A549 (cell line): ENCODE data around the gene FZD10. TPM values are rescaled to one million over a fixed set of nuclear protein-coding genes. Genes with fewer than 3 reads are reported as not detected.

Experiments used
- ATAC-seq, 2 experiments: fragments of 200-7000 bp in 1 of 2; fragments of >200 bp in 1 of 2; cut with Nextera tagmentation in 1 of 2; cut with Tn5 transposase in 1 of 2; 3 replicates each; pipeline versions ENCODE4 v1.8.0 to v1.9.1; 2018 to 2020; ENCODE audit warnings: mild to moderate bottlenecking in 1 of 2, moderate library complexity in 1 of 2
- CTCF ChIA-PET: fragments of 300-600 bp; sonication (Branson Sonifier 250); formaldehyde crosslinking; extraction: SDS; loops from one replicate; lab custom pipeline; 2021; ENCODE audit warnings: antibody characterized with exemption, inconsistent platforms; lab: Yijun Ruan, JAX
- POLR2A ChIA-PET: fragments of 350-600 bp; formaldehyde crosslinking; extraction: SDS; loops from one replicate; lab custom pipeline; 2021; ENCODE audit warnings: antibody characterized with exemption, inconsistent platforms; lab: Yijun Ruan, JAX
- DNase-seq, 2 experiments: peaks; one replicate each; pipeline versions ENCODE4 v3.0.0 to v3.0.0-alpha.2; 2011 to 2016; ENCODE audit warnings: low read depth in 1 of 2, low spot score in 1 of 2
- FAIRE-seq: peaks from 2 replicates; lab custom pipeline; 2011; peaks lifted over from hg19 to GRCh38; lab: Jason Lieb, UNC
- H3K27ac ChIP-seq, 2 experiments: fragments of >200 bp; sonication (Bioruptor Twin); formaldehyde crosslinking; 3 replicates each; pipeline ENCODE4 v1.5.1; 2016 to 2017
- H3K4me1 ChIP-seq: fragments of >200 bp; sonication (Bioruptor Twin); formaldehyde crosslinking; 3 replicates; pipeline ENCODE4 v1.6.1; 2016
- H3K4me2 ChIP-seq: fragments of >200 bp; sonication (Bioruptor Twin); formaldehyde crosslinking; 3 replicates; pipeline ENCODE4 v1.6.1; 2016
- H3K4me3 ChIP-seq: fragments of >200 bp; sonication (Bioruptor Twin); formaldehyde crosslinking; 3 replicates; pipeline ENCODE4 v1.5.1; 2016
- H3K9me3 ChIP-seq: fragments of >200 bp; sonication (Bioruptor Twin); formaldehyde crosslinking; 3 replicates; pipeline ENCODE4 v1.6.1; 2016
- BHLHE40 ChIP-seq: IDR thresholded peaks from 2 replicates; pipeline ENCODE4 v1.6.1; 2012; ENCODE audit warnings: low read depth, low read length, inconsistent platforms
- CEBPB ChIP-seq, 2 experiments: fragments of >200 bp in 1 of 2; sonication (Bioruptor Twin) in 1 of 2; formaldehyde crosslinking in 1 of 2; IDR thresholded peaks; 2 replicates each; pipeline ENCODE4 v1.6.1; 2012 to 2016
- CHD2 ChIP-seq: fragments of 150-350 bp; IDR thresholded peaks from 2 replicates; pipeline ENCODE4 v1.6.1; 2014; ENCODE audit warnings: low read length; ENCODE audit not compliant: partially characterized antibody
- CHD4 ChIP-seq: fragments of 200-600 bp; sonication (generic); IDR thresholded peaks from 2 replicates; pipeline ENCODE4 v1.6.1; 2016; ENCODE audit warnings: antibody characterized with exemption, mild to moderate bottlenecking, borderline replicate concordance
- CTCF ChIP-seq: fragments of >200 bp; sonication (Bioruptor Twin); formaldehyde crosslinking; IDR thresholded peaks from 3 replicates; pipeline ENCODE4 v1.5.1; 2016
- EHMT2 ChIP-seq: fragments of 200-600 bp; sonication (generic); IDR thresholded peaks from 2 replicates; pipeline ENCODE4 v1.6.1; 2016; ENCODE audit warnings: antibody characterized with exemption, low read depth, mild to moderate bottlenecking, moderate library complexity
- ELK1 ChIP-seq: fragments of 150-350 bp; IDR thresholded peaks from 2 replicates; pipeline ENCODE4 v1.6.1; 2014; ENCODE audit warnings: low read depth, mild to moderate bottlenecking, low read length
- FOSL2 ChIP-seq, 2 experiments: fragments of 450-650 bp in 1 of 2; fragments of >200 bp in 1 of 2; sonication (Bioruptor Twin) in 1 of 2; formaldehyde crosslinking; IDR thresholded peaks; 2 replicates each; pipeline versions ENCODE4 v1.5.0 to v1.6.1; 2016 to 2020; ENCODE audit warnings: mild to moderate bottlenecking in 1 of 2, moderate library complexity in 1 of 2
- HEYL ChIP-seq: fragments of 250-450 bp; sonication (Bioruptor Pico); IDR thresholded peaks from 2 replicates; pipeline ENCODE4 v1.8.0; 2021; ENCODE audit warnings: mild to moderate bottlenecking, moderate library complexity
- HOXB5 ChIP-seq: fragments of 250-450 bp; sonication (Bioruptor Pico); IDR thresholded peaks from 2 replicates; pipeline ENCODE4 v1.5.0; 2020; ENCODE audit warnings: mild to moderate bottlenecking, moderate library complexity
- KDM5A ChIP-seq: fragments of 200-600 bp; sonication (generic); IDR thresholded peaks from 2 replicates; pipeline ENCODE4 v1.6.1; 2016; ENCODE audit warnings: antibody characterized with exemption, mild to moderate bottlenecking
- MAX ChIP-seq: IDR thresholded peaks from 2 replicates; pipeline ENCODE4 v1.6.1; 2012
- MYC ChIP-seq: IDR thresholded peaks from 2 replicates; pipeline ENCODE4 v1.6.1; 2012; ENCODE audit warnings: mild to moderate bottlenecking, inconsistent platforms, low read length, improper control_type of control experiment, borderline replicate concordance
- NFE2L2 ChIP-seq: fragments of 150-350 bp; conservative IDR thresholded peaks from 2 replicates; pipeline ENCODE4 v1.6.1; 2014; ENCODE audit warnings: low read length
- NR3C1 ChIP-seq: fragments of >200 bp; sonication (Bioruptor Twin); formaldehyde crosslinking; IDR thresholded peaks from 3 replicates; pipeline ENCODE4 v1.6.1; 2017
- POLR2A ChIP-seq: IDR thresholded peaks from 2 replicates; pipeline ENCODE4 v1.6.1; 2012; ENCODE audit warnings: mild to moderate bottlenecking, low read length
- SMC3 ChIP-seq: fragments of >200 bp; sonication (Bioruptor Twin); formaldehyde crosslinking; IDR thresholded peaks from 3 replicates; pipeline ENCODE4 v1.6.1; 2018; ENCODE audit warnings: inconsistent platforms
- TFCP2L1 ChIP-seq: fragments of 250-450 bp; sonication (Bioruptor Pico); IDR thresholded peaks from 2 replicates; pipeline ENCODE4 v1.5.0; 2021; ENCODE audit warnings: mild to moderate bottlenecking
- TP53 ChIP-seq: fragments of 250-450 bp; sonication (Bioruptor Pico); IDR thresholded peaks from 2 replicates; pipeline ENCODE4 v1.5.0; 2021; ENCODE audit warnings: mild to moderate bottlenecking, moderate library complexity
- ZSCAN20 ChIP-seq: fragments of 250-450 bp; sonication (Bioruptor Pico); IDR thresholded peaks from 2 replicates; pipeline ENCODE4 v1.8.0; 2022; ENCODE audit warnings: mild to moderate bottlenecking, moderate library complexity
- WGBS: methylation state at CpG from one replicate; pipeline ENCODE4 v1.1.6; 2017; ENCODE audit errors: missing lambda C conversion rate; 5-methylcytosine and 5-hydroxymethylcytosine counted together
- polyA plus RNA-seq, 4 experiments: library from polyadenylated mRNA; depleted of rRNA in 3 of 4; stranded (reverse); fragments of >200 nt; fragmentation: RNase III in 1 of 4; extraction: RNeasy Plus Mini Kit Qiagen cat#74134 plus additional on column Dnase treatment in 1 of 4; gene quantifications; 2 replicates in 3 of 4; 3 replicates in 1 of 4; pipeline ENCODE4 v1.2.3, GENCODE V29; 2011 to 2017
- TF ChIP-seq, protein P1 (sequence below): IDR thresholded peaks from 2 replicates; pipeline ENCODE4 v1.6.1; 2012
- TF ChIP-seq, protein P2 (sequence below): IDR thresholded peaks from 2 replicates; pipeline ENCODE4 v1.6.1; 2012; ENCODE audit warnings: low read depth, borderline replicate concordance

FZD10 gene
- polyA plus RNA-seq, 2 of the 4 experiments (the other 2 are of a cell fraction): not detected

DNA sequence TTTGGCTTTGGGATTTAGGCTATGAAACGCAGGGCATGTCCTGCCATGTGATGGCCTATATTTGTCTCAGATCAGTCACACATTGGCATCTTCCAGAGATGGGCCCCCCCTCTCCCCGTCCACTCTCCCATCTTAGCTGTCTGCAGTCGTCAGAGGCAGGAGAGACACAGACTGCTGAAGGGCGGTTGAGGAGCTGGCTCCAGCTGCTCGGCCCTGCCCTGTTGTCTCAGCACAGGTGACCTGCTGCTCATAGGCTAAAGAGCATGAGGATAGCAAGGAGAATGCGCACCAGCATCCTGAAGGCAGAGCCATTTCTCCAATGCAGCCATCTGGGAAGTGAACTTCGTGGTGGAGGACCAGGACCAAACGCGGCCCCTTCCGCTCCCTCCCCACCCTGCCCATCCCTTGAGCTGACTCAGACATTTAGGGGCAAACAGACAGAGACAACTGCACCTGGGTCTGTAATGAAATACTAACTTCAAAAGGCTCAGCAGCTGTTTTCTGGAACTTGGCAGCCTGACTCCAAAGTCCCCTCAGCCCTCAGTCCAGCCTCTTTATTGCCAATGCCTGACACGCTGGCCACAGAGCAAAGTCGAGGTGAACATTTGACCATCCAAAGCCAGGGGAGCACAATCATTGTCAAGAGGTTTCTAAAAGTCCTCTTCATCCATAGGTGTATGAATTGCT, 22.3 kb downstream of the FZD10 start:
- TF ChIP-seq, protein P1, sequence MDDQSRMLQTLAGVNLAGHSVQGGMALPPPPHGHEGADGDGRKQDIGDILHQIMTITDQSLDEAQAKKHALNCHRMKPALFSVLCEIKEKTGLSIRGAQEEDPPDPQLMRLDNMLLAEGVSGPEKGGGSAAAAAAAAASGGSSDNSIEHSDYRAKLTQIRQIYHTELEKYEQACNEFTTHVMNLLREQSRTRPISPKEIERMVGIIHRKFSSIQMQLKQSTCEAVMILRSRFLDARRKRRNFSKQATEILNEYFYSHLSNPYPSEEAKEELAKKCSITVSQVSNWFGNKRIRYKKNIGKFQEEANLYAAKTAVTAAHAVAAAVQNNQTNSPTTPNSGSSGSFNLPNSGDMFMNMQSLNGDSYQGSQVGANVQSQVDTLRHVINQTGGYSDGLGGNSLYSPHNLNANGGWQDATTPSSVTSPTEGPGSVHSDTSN: no peak
- TF ChIP-seq NR3C1 (no peak), TFCP2L1 (CRISPR knock-in tag) (no peak), CHD2 (no peak)
- 28% methylated on average over 4 of the region's 12 CpGs for WGBS
- POLR2A ChIA-PET: no interaction called here
- H3K9me3 ChIP-seq: no peaks in the 10 kb centered on the region; the same call in 2 of the 3 replicates
- ATAC-seq (no peak), DNase-seq (no peak), FAIRE-seq (no peak)
- H3K4me1 ChIP-seq: no peaks in the 10 kb centered on the region
- no peak overlapping the region for H3K27ac ChIP-seq
- H3K4me3 ChIP-seq: no peak overlapping the region
- no peak overlapping the region for H3K4me2 ChIP-seq
- CTCF ChIA-PET: no interaction called here

GRCh38 chr12:130185455-130186391, 23.5 kb downstream of the FZD10 start:
- no peak for FAIRE-seq
- Histone ChIP-seq H3K4me1 (no peaks in the 10 kb centered on the region), H3K4me2 (no peak overlapping the region), H3K4me3 (no peak overlapping the region), H3K27ac (no peak overlapping the region), H3K9me3 (no peaks in the 10 kb centered on the region; the same call in 2 of the 3 replicates)
- ChIA-PET CTCF (no interaction called here), POLR2A (no interaction called here)
- ATAC-seq: no peak
- no peak for TF ChIP-seq CHD4
- no peak for TF ChIP-seq ZSCAN20
- TF ChIP-seq SMC3: no peak
- no peak for TF ChIP-seq POLR2A
- no peak for TF ChIP-seq FOSL2 (IDR thresholded peaks at IDR 0.05)
- no peak for TF ChIP-seq FOSL2 (CRISPR knock-in tag; IDR thresholded peaks at IDR 0.05)
- TF ChIP-seq CHD2: no peak
- no peak for TF ChIP-seq BHLHE40
- no peak for TF ChIP-seq MYC
- TF ChIP-seq NFE2L2: no peak
- no peak for TF ChIP-seq MAX
- no peak for TF ChIP-seq KDM5A
- no peak for TF ChIP-seq ELK1
- TF ChIP-seq EHMT2: no peak
- no peak for DNase-seq
- 58% methylated on average over 27 of the region's 30 CpGs for WGBS

GRCh38 chr12:130186651-130187268, 24.5 kb downstream of the FZD10 start:
- peak; percentile 40 to 47; a peak in 2 of 6 replicates for ATAC-seq
- 9% methylated on average over 13 of the region's 13 CpGs for WGBS
- Histone ChIP-seq H3K9me3 (no peaks in the 10 kb centered on the region; the same call in 2 of the 3 replicates), H3K27ac (no peak overlapping the region), H3K4me1 (no peaks in the 10 kb centered on the region), H3K4me3 (no peak overlapping the region), H3K4me2 (0 out of 3 replicates have a peak overlapping the region, but pooled peaks have one; percentile 7)
- peak; percentile 14 to 24 for DNase-seq
- CTCF ChIA-PET: no interaction called here
- no peak for FAIRE-seq
- POLR2A ChIA-PET: no interaction called here
- TF ChIP-seq FOSL2 (IDR thresholded peaks at IDR 0.05): no peak
- 0 out of 2 replicates have a peak, but pooled peaks have one; percentile 8 for TF ChIP-seq FOSL2 (CRISPR knock-in tag; IDR thresholded peaks at IDR 0.05)
- no peak for TF ChIP-seq HOXB5 (CRISPR knock-in tag)
- no peak for TF ChIP-seq KDM5A
- TF ChIP-seq, protein P2, sequence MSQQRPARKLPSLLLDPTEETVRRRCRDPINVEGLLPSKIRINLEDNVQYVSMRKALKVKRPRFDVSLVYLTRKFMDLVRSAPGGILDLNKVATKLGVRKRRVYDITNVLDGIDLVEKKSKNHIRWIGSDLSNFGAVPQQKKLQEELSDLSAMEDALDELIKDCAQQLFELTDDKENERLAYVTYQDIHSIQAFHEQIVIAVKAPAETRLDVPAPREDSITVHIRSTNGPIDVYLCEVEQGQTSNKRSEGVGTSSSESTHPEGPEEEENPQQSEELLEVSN: no peak
- no peak for TF ChIP-seq TP53 (CRISPR knock-in tag)
- TF ChIP-seq CTCF: no peak
- TF ChIP-seq, protein P1: no peak
- TF ChIP-seq HEYL: no peak
- no peak for TF ChIP-seq CEBPB (IDR thresholded peaks at IDR 0.05)
- TF ChIP-seq, all 56 proteins: peak for 1
